WI38 (cell line): ENCODE measurements around the gene SLC4A9.

Experiments
- H3K4me3 ChIP-seq: 2 replicates; pipeline ENCODE4 v1.5.1; 2011; ENCODE audit warnings: low read depth, mild to moderate bottlenecking, control low read depth, low read length
- TF ChIP-seq, protein P1 (sequence below): IDR thresholded peaks from 2 replicates; pipeline ENCODE4 v1.5.1; 2012; ENCODE audit warnings: low read depth, mild to moderate bottlenecking, control low read depth, low read length

Gene SLC4A9

DNA sequence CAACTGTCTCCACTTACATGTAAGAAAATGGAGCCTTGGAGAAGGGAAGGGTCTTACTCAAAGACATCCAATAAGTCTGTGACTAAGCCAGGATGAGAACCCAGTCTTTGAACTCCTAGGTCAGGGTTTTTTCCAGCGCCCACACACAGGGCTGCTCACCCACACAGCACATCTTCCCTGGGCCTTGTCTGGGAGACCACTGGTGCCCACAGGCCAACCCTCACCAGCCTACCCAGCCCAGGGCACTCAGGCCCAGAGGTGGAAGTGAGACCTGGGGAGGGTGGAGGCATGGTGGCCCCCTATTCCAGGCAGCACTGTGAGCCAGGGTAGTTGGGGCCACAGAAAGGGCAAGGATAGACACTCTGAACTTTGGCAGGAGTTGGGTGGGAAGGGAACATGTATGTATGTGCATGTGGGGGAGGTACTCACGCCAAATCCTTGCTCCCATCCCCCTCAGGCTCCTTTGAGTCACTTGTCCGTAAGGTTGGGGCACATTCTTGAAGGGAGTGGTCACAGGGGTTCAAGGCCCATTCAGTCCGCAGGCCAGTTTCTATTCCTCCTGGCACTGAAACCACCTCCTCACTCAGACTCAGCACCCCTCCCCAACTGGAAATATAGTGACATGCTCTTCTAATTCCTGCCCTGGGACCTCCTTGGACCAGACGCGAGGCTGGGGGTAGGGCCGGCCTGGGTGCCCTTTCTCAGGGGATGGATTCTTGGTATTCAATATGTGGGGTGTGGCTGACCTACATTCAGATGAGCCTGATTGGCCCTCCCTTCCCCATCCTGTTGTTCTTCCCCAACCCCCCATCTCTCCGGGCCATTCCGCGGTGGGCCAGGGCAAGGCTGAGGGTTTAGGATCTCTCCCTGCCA is 2.9 kb upstream of the SLC4A9 start:
- H3K4me3 ChIP-seq = no peak overlapping the region
- TF ChIP-seq, protein P1, sequence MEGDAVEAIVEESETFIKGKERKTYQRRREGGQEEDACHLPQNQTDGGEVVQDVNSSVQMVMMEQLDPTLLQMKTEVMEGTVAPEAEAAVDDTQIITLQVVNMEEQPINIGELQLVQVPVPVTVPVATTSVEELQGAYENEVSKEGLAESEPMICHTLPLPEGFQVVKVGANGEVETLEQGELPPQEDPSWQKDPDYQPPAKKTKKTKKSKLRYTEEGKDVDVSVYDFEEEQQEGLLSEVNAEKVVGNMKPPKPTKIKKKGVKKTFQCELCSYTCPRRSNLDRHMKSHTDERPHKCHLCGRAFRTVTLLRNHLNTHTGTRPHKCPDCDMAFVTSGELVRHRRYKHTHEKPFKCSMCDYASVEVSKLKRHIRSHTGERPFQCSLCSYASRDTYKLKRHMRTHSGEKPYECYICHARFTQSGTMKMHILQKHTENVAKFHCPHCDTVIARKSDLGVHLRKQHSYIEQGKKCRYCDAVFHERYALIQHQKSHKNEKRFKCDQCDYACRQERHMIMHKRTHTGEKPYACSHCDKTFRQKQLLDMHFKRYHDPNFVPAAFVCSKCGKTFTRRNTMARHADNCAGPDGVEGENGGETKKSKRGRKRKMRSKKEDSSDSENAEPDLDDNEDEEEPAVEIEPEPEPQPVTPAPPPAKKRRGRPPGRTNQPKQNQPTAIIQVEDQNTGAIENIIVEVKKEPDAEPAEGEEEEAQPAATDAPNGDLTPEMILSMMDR = no peak

DNA sequence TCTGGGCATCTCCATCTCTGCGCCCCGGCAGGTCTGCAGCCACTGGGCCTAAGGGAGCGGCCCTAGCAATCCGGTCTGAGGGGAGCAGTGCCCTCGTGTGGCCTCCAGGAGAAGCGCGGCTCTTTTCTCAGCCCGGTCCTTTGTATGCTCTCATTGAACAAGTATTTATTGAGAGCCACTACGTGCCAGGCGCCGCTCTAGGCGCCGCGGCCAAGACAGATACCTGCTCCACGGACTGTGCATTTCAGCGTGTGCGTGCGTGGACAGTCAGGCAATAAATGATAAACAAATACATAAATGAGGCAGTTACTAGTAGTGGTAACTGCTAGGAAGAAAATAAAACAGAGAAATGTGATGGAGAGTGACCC is 2.3 kb upstream of the SLC4A9 start:
- no peak overlapping the region for H3K4me3 ChIP-seq
- TF ChIP-seq, protein P1 = peak; percentile 94

DNA sequence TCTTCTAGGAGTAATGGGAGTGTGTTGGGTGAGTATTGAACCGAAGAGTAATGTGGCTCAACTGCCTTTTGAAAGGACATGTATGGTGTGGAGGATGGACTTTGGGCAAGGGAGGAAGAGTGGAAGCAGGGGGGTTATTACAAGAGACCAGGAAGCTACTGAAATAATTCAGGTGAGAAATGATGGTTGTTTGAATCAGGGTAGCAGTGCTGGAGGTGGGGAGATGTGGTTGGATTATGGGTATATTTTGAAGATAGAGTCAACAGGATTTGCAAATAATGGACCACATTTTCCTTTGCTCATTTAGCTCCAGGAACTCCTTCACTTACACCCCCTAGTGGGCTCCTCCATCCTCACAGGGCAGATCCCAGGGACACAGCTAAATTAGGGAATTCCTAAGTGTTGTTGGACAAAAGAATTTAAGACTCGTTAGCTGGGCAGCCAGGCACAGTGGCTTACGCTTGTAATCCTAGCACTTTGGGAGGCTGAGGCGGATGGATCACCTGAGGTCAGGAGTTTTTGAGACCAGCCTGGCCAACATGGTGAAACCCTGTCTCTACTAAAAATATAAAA is 1.2 kb upstream of the SLC4A9 start:
- TF ChIP-seq, protein P1 = peak; percentile 57
- no peak overlapping the region for H3K4me3 ChIP-seq

GRCh38 chr5:140360681-140361479 is 886 bp downstream of the SLC4A9 start:
- H3K4me3 ChIP-seq = no peak overlapping the region

DNA sequence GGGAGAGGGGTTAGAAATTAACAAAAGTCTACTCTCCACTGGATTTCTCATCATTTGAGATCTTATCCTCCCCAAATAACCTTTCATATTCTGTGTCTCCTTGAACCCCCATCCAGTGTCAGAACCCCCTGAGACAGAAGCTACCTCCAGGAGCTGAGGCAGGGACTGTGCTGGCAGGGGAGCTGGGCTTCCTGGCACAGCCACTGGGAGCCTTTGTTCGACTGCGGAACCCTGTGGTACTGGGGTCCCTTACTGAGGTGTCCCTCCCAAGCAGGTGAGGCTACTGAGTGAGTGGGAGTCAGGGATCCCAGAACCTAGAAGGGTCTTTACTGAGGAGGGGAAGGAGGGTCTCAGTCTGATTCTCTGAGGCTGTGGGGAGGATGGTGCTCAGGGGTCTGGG is 1.9 kb downstream of the SLC4A9 start:
- H3K4me3 ChIP-seq = no peak overlapping the region
- TF ChIP-seq, protein P1 = no peak

More at GRCh38 chr5:140360681-140361479, 886 bp downstream of the SLC4A9 start:
- TF ChIP-seq, protein P1 = no peak

DNA sequence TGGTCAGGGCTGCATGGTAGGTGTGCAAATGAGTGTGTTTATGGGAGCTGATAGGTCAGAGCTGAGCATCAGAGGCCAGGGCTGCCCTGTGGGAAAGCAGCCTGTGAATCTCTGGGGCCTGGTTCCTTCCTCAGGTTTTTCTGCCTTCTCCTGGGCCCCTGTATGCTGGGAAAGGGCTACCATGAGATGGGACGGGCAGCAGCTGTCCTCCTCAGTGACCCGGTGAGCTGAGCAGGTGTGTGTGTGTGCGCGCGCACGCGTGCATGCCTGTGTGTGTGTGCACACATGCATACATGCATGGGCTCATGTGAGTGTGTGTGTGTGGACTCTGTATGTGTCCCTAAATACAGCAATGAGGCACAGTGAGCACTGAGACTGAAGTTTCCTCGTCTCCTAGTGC is 2.3 kb downstream of the SLC4A9 start:
- TF ChIP-seq, protein P1 = no peak

More for the DNA sequence above, 2.3 kb downstream of the SLC4A9 start:
- H3K4me3 ChIP-seq = no peak overlapping the region
